Pancreas (tissue), 10 donors: ENCODE results near the gene GLCE. TPM values are rescaled to one million over a fixed set of nuclear protein-coding genes. Genes with fewer than 3 reads are reported as not detected.

ENCODE experiments used
- ATAC-seq, 4 donors: fragments of 200-7000 bp; cut with Tn5 transposase; one replicate each; pipeline versions ENCODE4 v1.8.0 to v1.9.1; 2020; ENCODE audit warnings: mild to moderate bottlenecking in 4 of 4, moderate library complexity in 4 of 4
- DNase-seq, 6 donors: peaks; one replicate each; pipeline ENCODE4 v3.0.0-alpha.2; 2020
- FAIRE-seq: peaks from 2 replicates; lab custom pipeline; 2012; peaks lifted over from hg19 to GRCh38; lab: Jason Lieb, UNC
- H3K27ac ChIP-seq, 4 donors: fragments of 200-600 bp; sonication (generic); 1 replicate in 3 of 4; 2 replicates in 1 of 4; pipeline versions ENCODE4 v1.5.0 to v1.8.0; 2020
- H3K27me3 ChIP-seq, 4 donors: fragments of 200-600 bp; one replicate each; pipeline ENCODE4 v1.8.0; 2021
- H3K36me3 ChIP-seq, 3 donors: fragments of 200-600 bp; sonication (generic) in 1 of 3; one replicate each; pipeline versions ENCODE4 v1.5.0 to v1.8.0; 2020 to 2021
- H3K4me1 ChIP-seq, 3 donors: fragments of 200-600 bp; one replicate each; pipeline ENCODE4 v1.8.0; 2021
- H3K4me3 ChIP-seq, 4 donors: fragments of 200-600 bp; sonication (generic) in 2 of 4; one replicate each; pipeline versions ENCODE4 v1.5.0 to v1.8.0; 2020 to 2021
- H3K9me3 ChIP-seq, 4 donors: fragments of 200-600 bp; one replicate each; pipeline ENCODE4 v1.8.0; 2021
- WGBS, 2 donors: extraction: QIAGEN DNeasy Blood & Tissue Kit; methylation state at CpG; one replicate each; pipeline ENCODE4 v1.1.7; 2013; 5-methylcytosine and 5-hydroxymethylcytosine counted together
- intact Hi-C, 3 donors: fragments of 100-400 bp; cut with DNase I; formaldehyde crosslinking; loops; one replicate each; pipeline versions ENCODE4 v1.11.1 to v1.14.2; 2022
- polyA plus RNA-seq, 2 donors: library from polyadenylated mRNA; stranded (reverse); fragments of 200-250 nt; gene quantifications; one replicate each; pipeline ENCODE4 v1.2.3, GENCODE V29; 2013
- total RNA-seq, 6 donors: library from RNA; stranded (reverse); fragmentation: NEBNext Ultra II Directional in 4 of 6; extraction: Animal tissue kit (Norgen Biotek cat#: 25700) in 4 of 6; gene quantifications; one replicate each; pipeline versions ENCODE4 v1.2.1 to v1.2.4, GENCODE V29; 2021 to 2023
- TF ChIP-seq, protein P1 (sequence below), 4 donors: fragments of 200-600 bp; sonication (generic) in 3 of 4; IDR thresholded peaks; one replicate each; pipeline versions ENCODE4 v1.5.0 to v1.8.0; 2021; ENCODE audit warnings: antibody characterized with exemption in 4 of 4
- donor health status: healthy with polysubstance abuse.
- donor health status: DM: no; HTN: no; CAD: no; lungs with moderate emphysema.
- donor health status: DM: no; HTN: no; CAD: no.
- donor health status: control.
- donor health status: control.
- donor health status: Bipolar disorder and iron deficiency.
- donor health status: DM: yes; HTN: yes; CAD: no.
- donor health status: DM: no; HTN: no; CAD: no.
- donor health status: DM: no; HTN: no; CAD: no.
- donor health status: DM: yes; HTN: yes; CAD: no.

The GLCE gene
- total and polyA plus RNA-seq, 8 donors: 2.7 to 10.8 (median 5.9) TPM

- FAIRE-seq (peak; percentile 17), ATAC-seq (no peak), DNase-seq (no peak)
- Histone ChIP-seq H3K36me3 (no peaks in the 10 kb centered on the region), H3K4me3 (no peak overlapping the region), H3K27ac (no peak overlapping the region), H3K4me1 (peaks cover 0 to 5% (median 4%) of the 10 kb centered on the region in 3 donors), H3K27me3 (no peaks in the 10 kb centered on the region), H3K9me3 (no peaks in the 10 kb centered on the region)
- 69 to 70% methylated on average over 2 of the region's 2 CpGs for WGBS, 2 donors
- TF ChIP-seq, protein P1, sequence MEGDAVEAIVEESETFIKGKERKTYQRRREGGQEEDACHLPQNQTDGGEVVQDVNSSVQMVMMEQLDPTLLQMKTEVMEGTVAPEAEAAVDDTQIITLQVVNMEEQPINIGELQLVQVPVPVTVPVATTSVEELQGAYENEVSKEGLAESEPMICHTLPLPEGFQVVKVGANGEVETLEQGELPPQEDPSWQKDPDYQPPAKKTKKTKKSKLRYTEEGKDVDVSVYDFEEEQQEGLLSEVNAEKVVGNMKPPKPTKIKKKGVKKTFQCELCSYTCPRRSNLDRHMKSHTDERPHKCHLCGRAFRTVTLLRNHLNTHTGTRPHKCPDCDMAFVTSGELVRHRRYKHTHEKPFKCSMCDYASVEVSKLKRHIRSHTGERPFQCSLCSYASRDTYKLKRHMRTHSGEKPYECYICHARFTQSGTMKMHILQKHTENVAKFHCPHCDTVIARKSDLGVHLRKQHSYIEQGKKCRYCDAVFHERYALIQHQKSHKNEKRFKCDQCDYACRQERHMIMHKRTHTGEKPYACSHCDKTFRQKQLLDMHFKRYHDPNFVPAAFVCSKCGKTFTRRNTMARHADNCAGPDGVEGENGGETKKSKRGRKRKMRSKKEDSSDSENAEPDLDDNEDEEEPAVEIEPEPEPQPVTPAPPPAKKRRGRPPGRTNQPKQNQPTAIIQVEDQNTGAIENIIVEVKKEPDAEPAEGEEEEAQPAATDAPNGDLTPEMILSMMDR (IDR thresholded peaks at IDR 0.05): no peak
- intact Hi-C loops: no loop called here
These were observed 55.0 kb downstream of the GLCE start for GRCh38 chr15:69215314-69216035.

GRCh38 chr15:69217381-69217780, 56.9 kb downstream of the GLCE start:
- Histone ChIP-seq H3K36me3 (no peaks in the 10 kb centered on the region), H3K4me1 (peaks cover 0 to 5% (median 4%) of the 10 kb centered on the region in 3 donors), H3K27ac (no peak overlapping the region), H3K9me3 (no peaks in the 10 kb centered on the region), H3K4me3 (no peak overlapping the region), H3K27me3 (no peaks in the 10 kb centered on the region)
- no peak for FAIRE-seq
- TF ChIP-seq, protein P1 (IDR thresholded peaks at IDR 0.05): no peak
- no peak for DNase-seq
- intact Hi-C loops: no loop called here
- peak in 1 of 4 donors; percentile 67 for ATAC-seq

GRCh38 chr15:69219690-69220089, 59.3 kb downstream of the GLCE start:
- Histone ChIP-seq H3K27ac (no peak overlapping the region), H3K27me3 (no peaks in the 10 kb centered on the region), H3K4me1 (peaks cover 0 to 10% (median 4%) of the 10 kb centered on the region in 3 donors), H3K9me3 (no peaks in the 10 kb centered on the region), H3K36me3 (no peaks in the 10 kb centered on the region), H3K4me3 (no peak overlapping the region)
- TF ChIP-seq, protein P1 (IDR thresholded peaks at IDR 0.05): no peak
- FAIRE-seq (no peak), ATAC-seq (peak in 1 of 4 donors; percentile 42), DNase-seq (no peak)
- 92 to 97% methylated on average over 1 of the region's 1 CpG for WGBS, 2 donors
- intact Hi-C loops: no loop called here

- FAIRE-seq: no peak
- no peaks in the 10 kb centered on the region for H3K27me3 ChIP-seq
- no peak for ATAC-seq
- peak in 1 of 6 donors; percentile 25 for DNase-seq
- H3K4me1 ChIP-seq: peaks cover 0 to 12% (median 4%) of the 10 kb centered on the region in 3 donors
- H3K36me3 ChIP-seq: no peaks in the 10 kb centered on the region
- 97 to 98% methylated on average over 6 of the region's 6 CpGs for WGBS, 2 donors
- no peaks in the 10 kb centered on the region for H3K9me3 ChIP-seq
- H3K27ac ChIP-seq: no peak overlapping the region
- intact Hi-C loops: no loop called here
- TF ChIP-seq, protein P1 (IDR thresholded peaks at IDR 0.05): no peak
- H3K4me3 ChIP-seq: no peak overlapping the region
These were observed 61.6 kb downstream of the GLCE start for GRCh38 chr15:69222002-69222474.
